ENCODE results near the gene RNASE11. TPM values are rescaled to one million over a fixed set of nuclear protein-coding genes. Genes with fewer than 3 reads are reported as not detected.
"Not testable (repeated sequence)": the region's sequence is repeated elsewhere in the genome, so short reads cannot be mapped to it uniquely, and the experiment has no call there.

Gene RNASE11
- total RNA-seq, 1 experiment from 2014 or later, result not detected

GRCh38 chr14:20578325-20578724 is 9.5 kb downstream of the RNASE11 start:
- CTCF ChIA-PET, result interaction anchor here (0.6 kb wide), 1 partner anchor 427 kb away, joined by 3 read pairs; no protein-coding TSS in a partner anchor
- no peak overlapping the region for H3K4me3 Mint-ChIP-seq (ENCODE audit: unreplicated experiment)
- TF ChIP-seq CTCF (IDR thresholded peaks at IDR 0.05; ENCODE audit: unreplicated experiment), result no peak
- no peak for DNase-seq (ENCODE audit: unreplicated experiment)
- BruUV-seq (replicated peaks), result no TSS peak
- no peaks in the 10 kb centered on the region for H3K36me3 Mint-ChIP-seq (ENCODE audit: insufficient read depth, unreplicated experiment)
- no peaks in the 10 kb centered on the region for H3K9me3 Mint-ChIP-seq (ENCODE audit: unreplicated experiment)
- intact Hi-C loops (cut with micrococcal nuclease), result no loop called here
- POLR2A ChIA-PET, result no interaction called here
- no peak overlapping the region for H3K27ac Mint-ChIP-seq (ENCODE audit: low read depth, unreplicated experiment)
- no peaks in the 10 kb centered on the region for H3K27me3 Mint-ChIP-seq (ENCODE audit: insufficient read depth, unreplicated experiment)
- H3K4me1 Mint-ChIP-seq (ENCODE audit: insufficient read depth, unreplicated experiment), result no peaks in the 10 kb centered on the region

GRCh38 chr14:20572382-20572990 is 15.3 kb downstream of the RNASE11 start:
- H3K4me3 Mint-ChIP-seq (ENCODE audit: unreplicated experiment); intact Hi-C loops (cut with micrococcal nuclease); H3K27ac Mint-ChIP-seq (ENCODE audit: low read depth, unreplicated experiment); H3K36me3 Mint-ChIP-seq (ENCODE audit: insufficient read depth, unreplicated experiment); H3K27me3 Mint-ChIP-seq (ENCODE audit: insufficient read depth, unreplicated experiment); POLR2A ChIA-PET; DNase-seq (ENCODE audit: unreplicated experiment); CTCF ChIA-PET; H3K4me1 Mint-ChIP-seq (ENCODE audit: insufficient read depth, unreplicated experiment); BruUV-seq (replicated peaks); H3K9me3 Mint-ChIP-seq (ENCODE audit: unreplicated experiment): not testable (repeated sequence)

- BruUV-seq (replicated peaks); DNase-seq (ENCODE audit: unreplicated experiment); H3K4me3 Mint-ChIP-seq (ENCODE audit: unreplicated experiment); H3K9me3 Mint-ChIP-seq (ENCODE audit: unreplicated experiment); H3K4me1 Mint-ChIP-seq (ENCODE audit: insufficient read depth, unreplicated experiment); CTCF ChIA-PET; H3K27ac Mint-ChIP-seq (ENCODE audit: low read depth, unreplicated experiment); H3K27me3 Mint-ChIP-seq (ENCODE audit: insufficient read depth, unreplicated experiment); intact Hi-C loops (cut with micrococcal nuclease); POLR2A ChIA-PET; H3K36me3 Mint-ChIP-seq (ENCODE audit: insufficient read depth, unreplicated experiment): not testable (repeated sequence)
Measured at GRCh38 chr14:20570720-20571119, 17.1 kb downstream of the RNASE11 start.

GRCh38 chr14:20569865-20570264 is 17.9 kb downstream of the RNASE11 start:
- BruUV-seq (replicated peaks); H3K9me3 Mint-ChIP-seq (ENCODE audit: unreplicated experiment); H3K27me3 Mint-ChIP-seq (ENCODE audit: insufficient read depth, unreplicated experiment); H3K27ac Mint-ChIP-seq (ENCODE audit: low read depth, unreplicated experiment); H3K4me3 Mint-ChIP-seq (ENCODE audit: unreplicated experiment); intact Hi-C loops (cut with micrococcal nuclease); H3K4me1 Mint-ChIP-seq (ENCODE audit: insufficient read depth, unreplicated experiment); POLR2A ChIA-PET; H3K36me3 Mint-ChIP-seq (ENCODE audit: insufficient read depth, unreplicated experiment); DNase-seq (ENCODE audit: unreplicated experiment): not testable (repeated sequence)
- CTCF ChIA-PET, result interaction anchor here (0.6 kb wide), 1 partner anchor 227 kb away, joined by 4 read pairs; no protein-coding TSS in a partner anchor

- no peak overlapping the region for H3K27ac Mint-ChIP-seq (ENCODE audit: low read depth, unreplicated experiment)
- no peak for TF ChIP-seq CTCF (IDR thresholded peaks at IDR 0.05; ENCODE audit: unreplicated experiment)
- intact Hi-C loops (cut with micrococcal nuclease), result no loop called here
- ChIA-PET CTCF (interaction anchor here (0.6 to 0.7 kb wide), 2 partner anchors 133 to 227 kb away, joined by 3 to 4 read pairs; no protein-coding TSS in a partner anchor), POLR2A (no interaction called here)
- H3K4me1 Mint-ChIP-seq (ENCODE audit: insufficient read depth, unreplicated experiment), result no peaks in the 10 kb centered on the region
- H3K9me3 Mint-ChIP-seq (ENCODE audit: unreplicated experiment), result no peaks in the 10 kb centered on the region
- no peak for DNase-seq (ENCODE audit: unreplicated experiment)
- H3K4me3 Mint-ChIP-seq (ENCODE audit: unreplicated experiment), result no peak overlapping the region
- H3K36me3 Mint-ChIP-seq (ENCODE audit: insufficient read depth, unreplicated experiment), result no peaks in the 10 kb centered on the region
- no TSS peak for BruUV-seq (replicated peaks)
- H3K27me3 Mint-ChIP-seq (ENCODE audit: insufficient read depth, unreplicated experiment), result no peaks in the 10 kb centered on the region
Measured at GRCh38 chr14:20569066-20569465, 18.7 kb downstream of the RNASE11 start.

All from MCF 10A (cell line).